NT2/D1 (cell line): ENCODE results near the gene MPP7.

Source experiments
- DNase-seq: peaks from one replicate; pipeline ENCODE4 v3.0.0-alpha.2; 2011; ENCODE audit warnings: low read depth, low spot score
- H3K27me3 ChIP-seq: 2 replicates; pipeline ENCODE4 v1.6.0; 2011; ENCODE audit warnings: mild to moderate bottlenecking; ENCODE audit not compliant: insufficient read length, insufficient read depth
- H3K36me3 ChIP-seq: 2 replicates; pipeline ENCODE4 v1.6.1; 2011; ENCODE audit warnings: mild to moderate bottlenecking, low read length, mixed read lengths; ENCODE audit not compliant: insufficient read depth, insufficient read length
- H3K4me1 ChIP-seq: 2 replicates; pipeline ENCODE4 v1.5.1; 2011; ENCODE audit not compliant: insufficient read depth, insufficient read length
- H3K4me3 ChIP-seq: 2 replicates; pipeline ENCODE4 v1.5.1; 2011; ENCODE audit warnings: low read depth; ENCODE audit not compliant: insufficient read length
- H3K9ac ChIP-seq: 2 replicates; pipeline ENCODE4 v1.6.0; 2011; ENCODE audit warnings: low read depth; ENCODE audit not compliant: insufficient read length
- H3K9me3 ChIP-seq: 2 replicates; pipeline ENCODE4 v1.5.1; 2011; ENCODE audit warnings: mild to moderate bottlenecking, low read length; ENCODE audit not compliant: insufficient read depth
- SUZ12 ChIP-seq: IDR thresholded peaks from 2 replicates; pipeline ENCODE4 v1.6.1; 2011; ENCODE audit not compliant: insufficient read length, insufficient read depth; ENCODE audit errors: extremely low read depth
- YY1 ChIP-seq: IDR thresholded peaks from 2 replicates; pipeline ENCODE4 v1.6.1; 2011; ENCODE audit not compliant: insufficient read length, insufficient read depth
- ZNF274 ChIP-seq: IDR thresholded peaks from 2 replicates; pipeline ENCODE4 v1.6.1; 2011; ENCODE audit warnings: mild to moderate bottlenecking, low read depth, low read length

The MPP7 gene

DNA sequence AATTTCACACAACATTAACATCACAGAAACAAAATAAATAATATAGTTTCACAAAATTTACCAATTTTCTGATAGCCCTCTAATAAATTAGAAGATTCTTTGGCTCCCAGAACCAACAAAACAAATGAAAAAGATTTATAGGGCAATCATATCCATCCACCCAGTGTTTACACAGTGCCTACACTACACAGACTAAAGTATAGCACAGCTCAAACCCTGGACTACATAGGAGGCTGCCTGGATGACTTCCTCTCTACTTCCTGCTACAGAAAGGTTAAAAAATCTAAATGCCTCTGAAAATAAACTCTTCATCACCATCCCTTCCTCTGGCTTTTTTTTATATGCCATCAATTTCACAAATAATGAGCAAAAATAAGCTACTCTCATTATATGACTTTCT lies 28.4 kb downstream of the MPP7 start:
- Histone ChIP-seq H3K4me3 (no peak overlapping the region), H3K9ac (no peak overlapping the region), H3K4me1 (no peaks in the 10 kb centered on the region), H3K27me3 (no peaks in the 10 kb centered on the region), H3K9me3 (no peaks in the 10 kb centered on the region), H3K36me3 (no peaks in the 10 kb centered on the region)
- TF ChIP-seq YY1, result no peak
- DNase-seq, result no peak

GRCh38 chr10:28273343-28273742 lies 29.5 kb downstream of the MPP7 start:
- TF ChIP-seq SUZ12 (no peak), YY1 (no peak), ZNF274 (no peak)
- no peak overlapping the region for H3K4me3 ChIP-seq
- no peaks in the 10 kb centered on the region for H3K36me3 ChIP-seq
- H3K27me3 ChIP-seq, result no peaks in the 10 kb centered on the region
- DNase-seq, result no peak
- H3K9ac ChIP-seq, result no peak overlapping the region
- no peaks in the 10 kb centered on the region for H3K9me3 ChIP-seq
- H3K4me1 ChIP-seq, result no peaks in the 10 kb centered on the region

- no peaks in the 10 kb centered on the region for H3K36me3 ChIP-seq
- H3K27me3 ChIP-seq, result no peaks in the 10 kb centered on the region
- no peak overlapping the region for H3K9ac ChIP-seq
Measured at GRCh38 chr10:28269842-28270456, 32.9 kb downstream of the MPP7 start.

GRCh38 chr10:28266449-28267224 lies 36.2 kb downstream of the MPP7 start:
- DNase-seq, result no peak
- no peak overlapping the region for H3K9ac ChIP-seq
- no peaks in the 10 kb centered on the region for H3K27me3 ChIP-seq

More at GRCh38 chr10:28269842-28270456, 32.9 kb downstream of the MPP7 start:
- H3K9me3 ChIP-seq, result no peaks in the 10 kb centered on the region
- no peak for DNase-seq
- no peaks in the 10 kb centered on the region for H3K4me1 ChIP-seq
- H3K4me3 ChIP-seq, result no peak overlapping the region
- TF ChIP-seq YY1 (no peak), ZNF274 (no peak), SUZ12 (no peak)

GRCh38 chr10:28263136-28263857 lies 39.6 kb downstream of the MPP7 start:
- H3K9ac ChIP-seq, result no peak overlapping the region

More at GRCh38 chr10:28266449-28267224, 36.2 kb downstream of the MPP7 start:
- Histone ChIP-seq H3K4me3 (no peak overlapping the region), H3K4me1 (no peaks in the 10 kb centered on the region), H3K9me3 (no peaks in the 10 kb centered on the region), H3K36me3 (no peaks in the 10 kb centered on the region)
- no peak for TF ChIP-seq ZNF274
- no peak for TF ChIP-seq YY1
- TF ChIP-seq SUZ12, result no peak

GRCh38 chr10:28256776-28257175 lies 46.1 kb downstream of the MPP7 start:
- Histone ChIP-seq H3K4me3 (no peak overlapping the region), H3K27me3 (no peaks in the 10 kb centered on the region), H3K36me3 (no peaks in the 10 kb centered on the region), H3K4me1 (no peaks in the 10 kb centered on the region), H3K9me3 (no peaks in the 10 kb centered on the region), H3K9ac (no peak overlapping the region)
- TF ChIP-seq SUZ12 (no peak), YY1 (no peak), ZNF274 (no peak)
- no peak for DNase-seq

More at GRCh38 chr10:28263136-28263857, 39.6 kb downstream of the MPP7 start:
- DNase-seq, result no peak
- Histone ChIP-seq H3K4me3 (no peak overlapping the region), H3K27me3 (no peaks in the 10 kb centered on the region), H3K4me1 (no peaks in the 10 kb centered on the region), H3K9me3 (no peaks in the 10 kb centered on the region), H3K36me3 (no peaks in the 10 kb centered on the region)
- TF ChIP-seq ZNF274 (no peak), YY1 (no peak), SUZ12 (no peak)
